Mucosa of descending colon (tissue), 3 donors: ENCODE data around the gene REEP3. TPM values are rescaled to one million over a fixed set of nuclear protein-coding genes. Genes with fewer than 3 reads are reported as not detected.

Source experiments
- ATAC-seq: fragments of 200-7000 bp; cut with Tn5 transposase; one replicate; pipeline ENCODE4 v1.9.1; 2020; ENCODE audit warnings: mild to moderate bottlenecking, moderate library complexity
- DNase-seq, 3 donors: peaks; one replicate each; pipeline ENCODE4 v3.0.0-alpha.2; 2020
- H3K36me3 ChIP-seq: fragments of 200-600 bp; one replicate; pipeline ENCODE4 v1.8.0; 2021; ENCODE audit warnings: low read depth, mild to moderate bottlenecking
- H3K4me1 ChIP-seq: fragments of 200-600 bp; one replicate; pipeline ENCODE4 v1.8.0; 2021; ENCODE audit warnings: low read depth, mild to moderate bottlenecking
- H3K4me3 ChIP-seq: fragments of 200-600 bp; one replicate; pipeline ENCODE4 v1.8.0; 2021; ENCODE audit warnings: mild to moderate bottlenecking
- H3K9me3 ChIP-seq: fragments of 200-600 bp; one replicate; pipeline ENCODE4 v1.8.0; 2021; ENCODE audit warnings: mild to moderate bottlenecking
- intact Hi-C, 2 donors: fragments of 100-400 bp; cut with DNase I in 1 of 2; cut with micrococcal nuclease in 1 of 2; formaldehyde crosslinking; loops; one replicate each; pipeline versions ENCODE4 v1.11.0 to v1.11.1; 2022; cut with DNase I, micrococcal nuclease
- total RNA-seq, 3 donors: library from RNA; stranded (reverse); fragmentation: NEBNext Ultra II Directional in 2 of 3; extraction: Animal tissue kit (Norgen Biotek cat#: 25700) in 2 of 3; gene quantifications; one replicate each; pipeline versions ENCODE4 v1.2.1 to v1.2.4, GENCODE V29; 2021 to 2023
- TF ChIP-seq, protein P1 (sequence below): fragments of 200-600 bp; IDR thresholded peaks from one replicate; pipeline ENCODE4 v1.8.0; 2022; ENCODE audit warnings: antibody characterized with exemption, mild to moderate bottlenecking
- donor health status: DM: no; HTN: no; CAD: no; lungs with moderate emphysema.
- donor health status: DM: no; HTN: no; CAD: no.
- donor health status: DM: no; HTN: yes; CAD: no.

The REEP3 gene
- total RNA-seq, 3 donors from 2014 or later, result 42.1 to 61.2 (median 43.4) TPM

DNA sequence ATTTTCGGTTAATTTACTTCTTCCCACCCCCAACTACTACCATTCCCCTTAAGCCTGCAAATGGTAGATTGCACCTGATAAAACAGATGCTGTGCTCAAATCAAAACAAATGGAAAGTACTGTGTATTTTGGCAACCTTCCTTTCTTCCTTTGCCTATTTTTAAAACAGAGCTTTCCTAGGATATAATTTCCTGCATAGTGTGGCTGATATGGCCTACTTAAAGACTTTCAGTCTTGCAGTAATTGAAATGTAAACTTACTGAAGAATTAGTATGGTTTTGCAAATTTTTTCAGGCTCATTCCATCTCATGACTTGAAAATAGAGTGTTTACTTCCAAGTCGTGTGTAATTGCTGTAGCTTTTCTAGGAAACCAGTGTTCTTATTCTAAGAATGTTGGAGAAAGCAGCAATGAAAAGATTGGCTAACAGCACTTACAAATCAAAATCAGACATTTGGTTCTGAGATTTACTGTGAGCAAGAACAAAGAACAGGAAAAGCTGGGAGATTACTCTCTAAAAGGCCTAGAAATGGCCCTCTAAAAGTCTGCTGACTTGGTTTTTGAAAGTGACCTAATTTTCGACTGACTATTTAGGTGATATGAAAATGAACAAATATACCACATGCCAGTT lies 52.0 kb downstream of the REEP3 start:
- Histone ChIP-seq H3K4me3 (no peak overlapping the region), H3K9me3 (no peaks in the 10 kb centered on the region), H3K4me1 (peaks cover 4% of the 10 kb centered on the region), H3K36me3 (no peaks in the 10 kb centered on the region)
- TF ChIP-seq, protein P1, sequence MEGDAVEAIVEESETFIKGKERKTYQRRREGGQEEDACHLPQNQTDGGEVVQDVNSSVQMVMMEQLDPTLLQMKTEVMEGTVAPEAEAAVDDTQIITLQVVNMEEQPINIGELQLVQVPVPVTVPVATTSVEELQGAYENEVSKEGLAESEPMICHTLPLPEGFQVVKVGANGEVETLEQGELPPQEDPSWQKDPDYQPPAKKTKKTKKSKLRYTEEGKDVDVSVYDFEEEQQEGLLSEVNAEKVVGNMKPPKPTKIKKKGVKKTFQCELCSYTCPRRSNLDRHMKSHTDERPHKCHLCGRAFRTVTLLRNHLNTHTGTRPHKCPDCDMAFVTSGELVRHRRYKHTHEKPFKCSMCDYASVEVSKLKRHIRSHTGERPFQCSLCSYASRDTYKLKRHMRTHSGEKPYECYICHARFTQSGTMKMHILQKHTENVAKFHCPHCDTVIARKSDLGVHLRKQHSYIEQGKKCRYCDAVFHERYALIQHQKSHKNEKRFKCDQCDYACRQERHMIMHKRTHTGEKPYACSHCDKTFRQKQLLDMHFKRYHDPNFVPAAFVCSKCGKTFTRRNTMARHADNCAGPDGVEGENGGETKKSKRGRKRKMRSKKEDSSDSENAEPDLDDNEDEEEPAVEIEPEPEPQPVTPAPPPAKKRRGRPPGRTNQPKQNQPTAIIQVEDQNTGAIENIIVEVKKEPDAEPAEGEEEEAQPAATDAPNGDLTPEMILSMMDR, result no peak
- DNase-seq (no peak), ATAC-seq (peak; percentile 46)
- intact Hi-C loops, result no loop called here

DNA sequence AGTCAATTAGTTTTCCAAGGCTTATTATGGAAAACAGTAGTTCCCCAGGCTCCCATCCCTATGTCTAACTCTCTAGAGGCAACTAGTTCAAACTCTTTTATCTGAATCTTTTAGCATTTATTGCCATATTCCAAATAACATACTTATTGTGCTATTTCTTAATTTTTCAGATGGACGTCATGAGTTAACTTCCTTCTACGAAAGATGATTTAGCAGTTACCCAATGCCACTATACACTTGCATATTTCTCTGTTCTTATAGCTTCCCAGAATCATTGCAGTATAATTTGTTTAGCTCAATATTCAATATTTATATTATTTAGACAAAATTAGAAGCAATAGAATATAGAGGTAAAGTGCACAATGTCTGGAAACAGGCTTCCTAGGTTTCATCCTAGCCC lies 52.8 kb downstream of the REEP3 start:
- DNase-seq (no peak), ATAC-seq (no peak)
- intact Hi-C loops, result no loop called here
- H3K4me3 ChIP-seq, result no peak overlapping the region
- TF ChIP-seq, protein P1, result no peak
- no peaks in the 10 kb centered on the region for H3K36me3 ChIP-seq
- H3K4me1 ChIP-seq, result peaks cover 4% of the 10 kb centered on the region
- H3K9me3 ChIP-seq, result no peaks in the 10 kb centered on the region

DNA sequence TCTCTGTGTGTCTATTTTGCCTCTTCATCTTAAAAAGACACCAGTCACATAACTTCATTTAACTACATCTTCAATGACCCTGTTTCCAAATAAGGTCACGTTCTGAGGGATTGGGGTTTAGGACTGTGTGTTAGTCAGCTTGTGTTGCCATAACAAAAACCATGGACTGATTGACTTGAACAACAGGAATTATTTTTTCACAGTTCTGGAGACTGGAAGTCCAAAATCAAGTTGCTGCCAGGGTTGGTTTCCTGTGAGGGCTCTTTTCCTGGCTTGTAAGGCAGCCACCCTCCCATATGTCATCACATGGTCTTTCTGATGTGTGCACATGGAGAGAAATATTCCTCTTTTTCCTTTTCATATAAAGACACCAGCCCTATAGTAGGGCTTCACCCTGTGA lies 55.3 kb downstream of the REEP3 start:
- Histone ChIP-seq H3K9me3 (no peaks in the 10 kb centered on the region), H3K4me3 (no peak overlapping the region), H3K4me1 (peaks cover 4% of the 10 kb centered on the region), H3K36me3 (no peaks in the 10 kb centered on the region)
- intact Hi-C loops, result no loop called here
- no peak for DNase-seq
- TF ChIP-seq, protein P1, result no peak
- no peak for ATAC-seq

DNA sequence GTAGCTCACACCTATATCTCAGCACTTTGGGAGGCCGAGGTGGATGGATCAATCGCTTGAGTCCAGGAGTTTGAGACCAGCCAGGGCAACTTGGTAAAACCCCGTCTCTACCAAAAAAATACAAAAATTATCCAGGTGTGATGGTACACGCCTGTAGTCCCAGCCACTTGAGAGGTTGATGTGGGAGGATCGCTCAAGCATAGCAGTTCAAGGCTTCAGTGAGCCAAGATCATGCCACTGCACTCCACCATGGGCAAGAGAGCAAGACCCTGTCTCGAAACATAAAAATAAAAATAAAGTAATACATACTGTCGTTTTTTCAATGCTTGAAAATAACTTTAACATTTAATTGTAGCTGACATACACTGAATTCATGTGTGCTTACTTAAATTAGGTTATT lies 57.3 kb downstream of the REEP3 start:
- intact Hi-C loops, result no loop called here
- TF ChIP-seq, protein P1, result no peak
- Histone ChIP-seq H3K36me3 (no peaks in the 10 kb centered on the region), H3K4me1 (no peaks in the 10 kb centered on the region), H3K9me3 (no peaks in the 10 kb centered on the region), H3K4me3 (no peak overlapping the region)
- ATAC-seq (no peak), DNase-seq (no peak)

DNA sequence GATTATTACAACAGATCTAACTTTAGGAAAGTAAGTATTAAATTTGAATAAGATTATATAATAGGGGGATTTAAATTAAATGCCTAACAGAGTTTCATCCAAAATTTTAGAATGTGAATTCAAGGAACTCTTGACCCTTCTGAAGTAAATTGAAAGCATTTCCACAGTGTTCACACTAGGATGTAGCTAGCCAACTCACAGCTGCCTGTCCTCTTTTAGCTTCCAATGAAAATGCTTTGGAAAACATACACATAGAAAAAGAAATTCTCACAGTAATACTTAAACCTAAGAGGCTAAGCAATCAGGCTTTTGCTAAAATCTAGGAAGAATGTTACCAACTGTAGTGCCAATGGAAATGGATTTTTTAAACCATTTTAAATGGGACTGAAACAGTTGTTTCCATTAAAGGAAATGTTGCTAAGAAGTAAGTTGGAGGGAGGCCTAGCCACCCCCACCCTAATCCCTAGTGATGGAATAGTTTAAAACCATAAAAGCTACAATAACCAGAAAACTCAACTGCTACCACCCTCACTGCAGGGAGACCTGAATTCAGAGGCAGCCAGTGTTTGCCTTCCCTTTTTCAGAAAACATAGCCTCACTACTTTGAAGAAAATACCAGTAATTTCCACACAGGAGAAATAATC lies 58.3 kb downstream of the REEP3 start:
- Histone ChIP-seq H3K9me3 (no peaks in the 10 kb centered on the region), H3K4me1 (no peaks in the 10 kb centered on the region), H3K4me3 (no peak overlapping the region), H3K36me3 (no peaks in the 10 kb centered on the region)
- ATAC-seq (no peak), DNase-seq (peak in 1 of 3 donors; percentile 11)
- intact Hi-C loops, result no loop called here
- TF ChIP-seq, protein P1, result no peak
